ENCODE measurements around the gene MEX3A. TPM values are rescaled to one million over a fixed set of nuclear protein-coding genes. Genes with fewer than 3 reads are reported as not detected.
A peak's percentile ranks its signal among the peaks of the same experiment; 100 is the strongest.

The MEX3A gene
- total RNA-seq, 1 experiment from 2014 or later, result 1.1 TPM

DNA sequence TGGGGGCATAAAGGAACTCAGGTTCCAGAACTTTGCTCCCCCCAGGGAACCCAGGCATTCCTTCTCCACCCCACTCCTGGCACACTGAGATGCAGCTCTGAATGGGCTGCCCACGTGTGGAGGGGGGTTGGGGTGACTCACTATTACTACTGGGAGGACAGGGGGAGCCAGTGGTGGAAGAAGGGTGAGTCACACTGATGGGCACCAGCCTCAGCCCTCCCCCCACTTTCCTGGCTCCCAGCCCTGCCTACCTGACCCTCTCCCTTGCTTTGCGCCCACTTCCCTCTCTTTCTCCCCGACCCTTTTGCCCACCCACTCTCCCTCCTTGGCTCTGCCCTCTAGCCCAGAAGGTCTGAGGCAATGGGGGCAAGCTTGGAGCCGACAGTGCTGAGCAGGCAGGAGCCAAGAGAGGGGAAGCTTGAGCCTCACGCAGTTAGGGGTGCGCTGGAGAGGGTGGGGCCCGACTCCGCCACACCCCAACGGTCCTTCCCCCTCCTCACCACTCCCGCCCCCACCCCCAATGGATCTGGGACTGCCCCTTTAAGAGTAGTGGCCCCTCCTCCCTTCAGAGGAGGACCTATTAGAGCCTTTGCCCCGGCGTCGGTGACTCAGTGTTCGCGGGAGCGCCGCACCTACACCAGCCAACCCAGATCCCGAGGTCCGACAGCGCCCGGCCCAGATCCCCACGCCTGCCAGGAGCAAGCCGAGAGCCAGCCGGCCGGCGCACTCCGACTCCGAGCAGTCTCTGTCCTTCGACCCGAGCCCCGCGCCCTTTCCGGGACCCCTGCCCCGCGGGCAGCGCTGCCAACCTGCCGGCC is 32.0 kb upstream of the MEX3A start, which contains the start of gene LMNA:
LMNA (plus strand) TSS at position 611 of the 818 bp plus-strand sequence. CDS start 208 bp downstream, outside the sequence.
- Histone ChIP-seq H3K4me3 (peak within 1 kb of the TSS; percentile 95), H3K36me3 (peaks cover 41% of the 10 kb centered on the region), H3K27me3 (replicated peaks) (no peaks in the 10 kb centered on the region), H3K9me3 (replicated peaks) (no peaks in the 10 kb centered on the region), H3K4me1 (replicated peaks) (peaks cover 47% of the 10 kb centered on the region), H3K27ac (peak within 1 kb of the TSS; percentile 92)
- DNase-seq (ENCODE audit: low read depth in 1 of 2, low spot score in 2 of 2), result peak; percentile 98

GRCh38 chr1:156113282-156113950 is 31.2 kb upstream of the MEX3A start:
- Histone ChIP-seq H3K27me3 (replicated peaks) (no peaks in the 10 kb centered on the region), H3K9me3 (replicated peaks) (no peaks in the 10 kb centered on the region), H3K36me3 (peaks cover 34% of the 10 kb centered on the region), H3K4me1 (replicated peaks) (peaks cover 38% of the 10 kb centered on the region), H3K4me3 (no peak overlapping the region; the same call in 1 of the 2 replicates), H3K27ac (peak overlapping the region; percentile 92)
- peak in 1 of 2 experiments; percentile 42 for DNase-seq (ENCODE audit: low read depth in 1 of 2, low spot score in 2 of 2)

GRCh38 chr1:156112276-156113137 is 30.2 kb upstream of the MEX3A start:
- H3K9me3 ChIP-seq (replicated peaks), result no peaks in the 10 kb centered on the region
- no peak overlapping the region for H3K4me3 ChIP-seq
- no peak for DNase-seq (ENCODE audit: low read depth in 1 of 2, low spot score in 2 of 2)
- H3K4me1 ChIP-seq (replicated peaks), result peaks cover 29% of the 10 kb centered on the region
- H3K27ac ChIP-seq, result no peak overlapping the region
- H3K27me3 ChIP-seq (replicated peaks), result no peaks in the 10 kb centered on the region
- peaks cover 27% of the 10 kb centered on the region for H3K36me3 ChIP-seq

GRCh38 chr1:156111355-156111962 is 29.2 kb upstream of the MEX3A start:
- Histone ChIP-seq H3K27me3 (replicated peaks) (no peaks in the 10 kb centered on the region), H3K9me3 (replicated peaks) (no peaks in the 10 kb centered on the region), H3K4me1 (replicated peaks) (peaks cover 30% of the 10 kb centered on the region), H3K36me3 (peaks cover 17% of the 10 kb centered on the region), H3K4me3 (no peak overlapping the region), H3K27ac (no peak overlapping the region)
- DNase-seq (ENCODE audit: low read depth in 1 of 2, low spot score in 2 of 2), result no peak

GRCh38 chr1:156110252-156110651 is 28.0 kb upstream of the MEX3A start:
- Histone ChIP-seq H3K27me3 (replicated peaks) (no peaks in the 10 kb centered on the region), H3K27ac (no peak overlapping the region), H3K36me3 (peaks cover 7% of the 10 kb centered on the region), H3K9me3 (replicated peaks) (no peaks in the 10 kb centered on the region), H3K4me1 (replicated peaks) (peaks cover 38% of the 10 kb centered on the region), H3K4me3 (no peak overlapping the region)
- no peak for DNase-seq (ENCODE audit: low read depth in 1 of 2, low spot score in 2 of 2)

- Histone ChIP-seq H3K27ac (no peak overlapping the region), H3K4me1 (replicated peaks) (peaks cover 47% of the 10 kb centered on the region)
These were observed 26.5 kb upstream of the MEX3A start for GRCh38 chr1:156108664-156109241.

DNA sequence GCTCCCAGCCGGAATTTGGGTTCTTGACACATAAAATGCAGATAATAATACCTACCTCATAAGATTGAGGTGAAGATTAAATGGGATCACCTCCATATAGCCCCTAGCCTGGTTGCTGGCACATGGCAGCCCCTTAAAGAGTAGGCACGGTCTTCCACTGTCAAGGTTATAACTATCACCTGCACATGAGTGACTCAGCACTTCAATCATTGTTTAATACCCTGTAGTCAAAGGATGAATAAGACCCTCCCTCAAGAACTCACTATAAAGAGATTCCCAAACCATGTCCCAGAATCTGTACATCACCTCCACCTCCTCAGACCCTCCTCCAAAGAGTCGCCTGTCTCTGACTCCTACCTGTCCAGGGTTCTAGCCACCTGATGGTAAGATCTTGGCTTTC is 25.8 kb upstream of the MEX3A start:
- Histone ChIP-seq H3K36me3 (no peaks in the 10 kb centered on the region), H3K4me1 (replicated peaks) (peaks cover 47% of the 10 kb centered on the region), H3K27ac (no peak overlapping the region), H3K4me3 (no peak overlapping the region), H3K27me3 (replicated peaks) (no peaks in the 10 kb centered on the region), H3K9me3 (replicated peaks) (no peaks in the 10 kb centered on the region)
- no peak for DNase-seq (ENCODE audit: low read depth in 1 of 2, low spot score in 2 of 2)

More at GRCh38 chr1:156108664-156109241, 26.5 kb upstream of the MEX3A start:
- Histone ChIP-seq H3K36me3 (no peaks in the 10 kb centered on the region), H3K9me3 (replicated peaks) (no peaks in the 10 kb centered on the region), H3K4me3 (no peak overlapping the region), H3K27me3 (replicated peaks) (no peaks in the 10 kb centered on the region)
- no peak for DNase-seq (ENCODE audit: low read depth in 1 of 2, low spot score in 2 of 2)

GRCh38 chr1:156106624-156107488 is 24.6 kb upstream of the MEX3A start:
- peak; percentile 60 to 69 for DNase-seq (ENCODE audit: low read depth in 1 of 2, low spot score in 2 of 2)

GRCh38 chr1:156104861-156105832 is 22.9 kb upstream of the MEX3A start:
- Histone ChIP-seq H3K9me3 (replicated peaks) (no peaks in the 10 kb centered on the region), H3K4me1 (replicated peaks) (peaks cover 67% of the 10 kb centered on the region), H3K27ac (peak overlapping the region; percentile 97), H3K27me3 (replicated peaks) (no peaks in the 10 kb centered on the region), H3K36me3 (no peaks in the 10 kb centered on the region), H3K4me3 (no peak overlapping the region)
- no peak for DNase-seq (ENCODE audit: low read depth in 1 of 2, low spot score in 2 of 2)

More at GRCh38 chr1:156106624-156107488, 24.6 kb upstream of the MEX3A start:
- peaks cover 53% of the 10 kb centered on the region for H3K4me1 ChIP-seq (replicated peaks)
- H3K9me3 ChIP-seq (replicated peaks), result no peaks in the 10 kb centered on the region
- 0 out of 2 replicates have a peak overlapping the region, but pooled peaks have one; percentile 8 for H3K4me3 ChIP-seq
- no peaks in the 10 kb centered on the region for H3K36me3 ChIP-seq
- H3K27ac ChIP-seq, result peak overlapping the region; percentile 97
- H3K27me3 ChIP-seq (replicated peaks), result no peaks in the 10 kb centered on the region

DNA sequence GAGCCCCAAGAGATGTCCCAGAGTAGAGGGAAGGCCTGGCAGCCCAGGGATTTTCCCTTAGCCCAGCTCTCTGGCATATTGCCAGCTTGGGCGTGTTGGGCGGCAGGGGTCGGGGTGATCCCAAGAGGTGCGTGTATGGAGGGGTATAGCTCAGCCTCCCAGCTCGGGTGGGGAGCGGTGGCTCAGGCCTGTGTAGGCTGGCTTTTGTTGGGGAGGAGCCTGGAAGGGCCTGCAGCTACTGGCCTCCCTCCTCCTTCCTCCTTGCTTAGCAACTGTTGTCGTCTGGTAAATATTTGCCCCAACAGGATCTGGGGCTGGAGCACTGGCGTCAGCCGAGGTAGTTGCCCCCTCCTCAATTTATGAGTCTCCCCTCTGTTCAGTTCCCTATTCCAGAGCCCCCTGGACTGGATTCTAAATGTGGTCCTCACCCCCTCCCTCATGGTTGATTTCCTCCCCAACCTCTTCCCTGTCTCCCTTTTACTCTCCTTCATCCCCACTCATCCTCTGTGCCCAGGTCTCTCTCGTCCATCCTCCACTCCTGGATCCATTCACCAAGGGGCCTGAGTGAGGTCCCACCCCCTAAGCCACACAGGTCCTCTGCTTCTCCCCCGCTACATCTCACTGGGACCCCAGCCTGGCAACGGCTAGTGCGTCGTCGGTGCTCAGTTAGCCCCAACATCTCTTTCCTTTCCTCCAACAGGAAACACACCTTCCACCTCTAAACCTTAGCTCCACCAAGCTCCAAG is 22.0 kb upstream of the MEX3A start:
- peak; percentile 73 to 83 for DNase-seq (ENCODE audit: low read depth in 1 of 2, low spot score in 2 of 2)
- Histone ChIP-seq H3K4me1 (replicated peaks) (peaks cover 68% of the 10 kb centered on the region), H3K27ac (peak overlapping the region; percentile 97), H3K27me3 (replicated peaks) (no peaks in the 10 kb centered on the region), H3K36me3 (no peaks in the 10 kb centered on the region), H3K4me3 (no peak overlapping the region), H3K9me3 (replicated peaks) (no peaks in the 10 kb centered on the region)

DNA sequence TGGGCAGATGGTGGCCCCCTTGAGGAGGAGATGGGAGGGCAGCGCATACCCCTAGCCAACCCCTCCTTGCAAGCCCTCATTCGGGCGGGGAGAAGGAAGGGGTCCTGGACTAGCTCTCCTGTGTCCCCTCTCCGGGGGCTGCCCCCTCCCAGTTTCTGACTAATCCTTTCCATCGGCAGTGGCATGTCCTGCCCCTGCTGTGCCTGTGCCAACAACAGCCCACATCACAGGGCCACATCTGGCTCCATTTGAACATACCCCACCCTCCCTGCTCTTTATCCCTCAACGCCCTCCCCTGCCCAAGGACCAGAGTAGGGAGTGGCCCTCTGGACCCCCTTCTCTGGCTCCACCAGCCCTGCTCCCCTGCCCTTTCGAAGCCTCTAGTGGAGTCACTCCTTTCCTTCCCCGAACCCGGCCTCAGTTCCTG is 21.3 kb upstream of the MEX3A start:
- Histone ChIP-seq H3K4me3 (no peak overlapping the region), H3K4me1 (replicated peaks) (peaks cover 68% of the 10 kb centered on the region), H3K27ac (peak overlapping the region; percentile 97), H3K9me3 (replicated peaks) (no peaks in the 10 kb centered on the region), H3K36me3 (no peaks in the 10 kb centered on the region), H3K27me3 (replicated peaks) (no peaks in the 10 kb centered on the region)
- peak; percentile 52 to 71 for DNase-seq (ENCODE audit: low read depth in 1 of 2, low spot score in 2 of 2)

Measured in SJSA1 (cell line).